Transverse colon (tissue), 4 donors: ENCODE measurements around the gene ACER3. TPM values are rescaled to one million over a fixed set of nuclear protein-coding genes. Genes with fewer than 3 reads are reported as not detected.

Source experiments
- DNase-seq: peaks from one replicate; pipeline ENCODE4 v3.0.0-alpha.2; 2019
- H3K27ac ChIP-seq, 4 donors: fragments of 200-600 bp; sonication (generic); 2 replicates each; pipeline ENCODE4 v1.5.1; 2016 to 2018; ENCODE audit warnings: inconsistent platforms in 4 of 4
- H3K27me3 ChIP-seq: fragments of 200-600 bp; sonication (generic); 2 replicates; pipeline ENCODE4 v1.5.1; 2017; ENCODE audit warnings: inconsistent platforms
- H3K36me3 ChIP-seq, 4 donors: fragments of 200-600 bp; sonication (generic); 2 replicates each; pipeline ENCODE4 v1.5.1; 2017 to 2019; ENCODE audit warnings: inconsistent platforms in 4 of 4
- H3K4me1 ChIP-seq, 4 donors: fragments of 200-600 bp; sonication (generic); 2 replicates each; pipeline ENCODE4 v1.5.1; 2017 to 2020; ENCODE audit warnings: inconsistent platforms in 4 of 4
- H3K4me3 ChIP-seq, 4 donors: fragments of 200-600 bp; sonication (generic); 1 replicate in 1 of 4; 2 replicates in 3 of 4; pipeline versions ENCODE4 v1.5.1 to v1.6.1; 2017 to 2019; ENCODE audit warnings: inconsistent platforms in 4 of 4
- H3K9me3 ChIP-seq, 2 donors: fragments of 200-600 bp; sonication (generic); 2 replicates each; pipeline ENCODE4 v1.5.1; 2017 to 2019; ENCODE audit warnings: inconsistent platforms in 2 of 2
- CTCF ChIP-seq, 5 experiments: fragments of 200-600 bp in 3 of 5; fragments of 450-650 bp in 2 of 5; sonication (generic) in 3 of 5; IDR thresholded peaks; 1 replicate in 2 of 5; 2 replicates in 3 of 5; pipeline ENCODE4 v1.5.1; 2016 to 2017; ENCODE audit warnings: antibody characterized with exemption in 5 of 5, inconsistent platforms in 3 of 5, mild to moderate bottlenecking in 2 of 5, moderate library complexity in 1 of 5
- EP300 ChIP-seq: sonication (generic); formaldehyde crosslinking; IDR thresholded peaks from one replicate; pipeline ENCODE4 v1.6.1; 2017; ENCODE audit warnings: antibody characterized with exemption, low read depth
- POLR2A ChIP-seq: fragments of 450-650 bp; IDR thresholded peaks from one replicate; pipeline ENCODE4 v1.6.1; 2016; ENCODE audit warnings: antibody characterized with exemption, mild to moderate bottlenecking, moderate library complexity
- POLR2AphosphoS5 ChIP-seq, 3 donors: sonication (generic); formaldehyde crosslinking; IDR thresholded peaks; one replicate each; pipeline ENCODE4 v1.6.1; 2016; ENCODE audit warnings: antibody characterized with exemption in 3 of 3
- WGBS, 2 donors: methylation state at CpG; one replicate each; pipeline ENCODE4 v1.1.5; 2018; ENCODE audit warnings: low coverage in 1 of 2; 5-methylcytosine and 5-hydroxymethylcytosine counted together
- in situ Hi-C, 4 donors: fragments of 200-750 bp; cut with MboI; loops; one replicate each; pipeline versions ENCODE4 v1.15.0 to v1.15.1; 2017; ENCODE audit warnings: low sequenced_read_pairs in 3 of 4, low pct_ligation_motif_present in 1 of 4, low pct_unique_long_range_greater_than_20kb in 1 of 4
- intact Hi-C: fragments of 100-400 bp; cut with DNase I; formaldehyde crosslinking; loops from one replicate; pipeline ENCODE4 v1.15.1; 2023; ENCODE audit warnings: low total_unique reads
- total RNA-seq, 4 donors: library from RNA; depleted of rRNA; stranded (reverse); fragments of >200 nt; gene quantifications; one replicate each; pipeline ENCODE4 v1.1.0, GENCODE V29; 2016

The ACER3 gene
- total RNA-seq, 4 donors from 2014 or later: 8.8 to 72.2 (median 29.4) TPM

- intact Hi-C loops: no loop called here
- Histone ChIP-seq H3K27ac (peak overlapping the region; percentile 53 to 82 (median 70)), H3K4me1 (peaks cover 6 to 51% (median 23%) of the 10 kb centered on the region in 4 donors), H3K9me3 (no peaks in the 10 kb centered on the region), H3K27me3 (no peaks in the 10 kb centered on the region), H3K36me3 (no peaks in the 10 kb centered on the region), H3K4me3 (no peak overlapping the region)
- DNase-seq: peak; percentile 77
- in situ Hi-C loops: no loop called here
- TF ChIP-seq POLR2AphosphoS5 (IDR thresholded peaks at IDR 0.05): peak in 1 of 3 donors; percentile 56
- no peak for TF ChIP-seq POLR2A
- TF ChIP-seq CTCF (IDR thresholded peaks at IDR 0.05): no peak
- TF ChIP-seq EP300: no peak
- WGBS, 2 donors: 49 to 53% methylated on average over 2 to 5 of the region's 5 CpGs
Measured at GRCh38 chr11:76835928-76836612, 24.6 kb upstream of the ACER3 start.

GRCh38 chr11:76836613-76837291, 24.0 kb upstream of the ACER3 start:
- Histone ChIP-seq H3K27ac (peak overlapping the region; percentile 53 to 82 (median 70)), H3K9me3 (no peaks in the 10 kb centered on the region), H3K27me3 (no peaks in the 10 kb centered on the region), H3K4me3 (no peak overlapping the region), H3K36me3 (no peaks in the 10 kb centered on the region), H3K4me1 (peaks cover 6 to 48% (median 23%) of the 10 kb centered on the region in 4 donors)
- 10 to 50% methylated on average over 5 to 11 of the region's 11 CpGs for WGBS, 2 donors
- intact Hi-C loops (no loop called here), in situ Hi-C loops (no loop called here)
- DNase-seq: peak; percentile 51
- TF ChIP-seq CTCF (IDR thresholded peaks at IDR 0.05) (no peak), POLR2AphosphoS5 (IDR thresholded peaks at IDR 0.05) (peak in 1 of 3 donors; percentile 30)

GRCh38 chr11:76837696-76838677, 22.7 kb upstream of the ACER3 start:
- intact Hi-C loops: no loop called here
- Histone ChIP-seq H3K27ac (peak overlapping the region in 1 of 4 donors; percentile 52), H3K4me1 (peaks cover 6 to 45% (median 23%) of the 10 kb centered on the region in 4 donors), H3K27me3 (no peaks in the 10 kb centered on the region), H3K36me3 (no peaks in the 10 kb centered on the region), H3K9me3 (no peaks in the 10 kb centered on the region), H3K4me3 (no peak overlapping the region)
- TF ChIP-seq POLR2AphosphoS5 (IDR thresholded peaks at IDR 0.05): no peak
- TF ChIP-seq CTCF (IDR thresholded peaks at IDR 0.05): no peak
- TF ChIP-seq EP300: no peak
- TF ChIP-seq POLR2A: no peak
- DNase-seq: no peak
- in situ Hi-C loops: no loop called here
- 71% methylated on average over 7 of the region's 7 CpGs; no CpG with 5 or more reads in 1 of the 2 donors for WGBS, 2 donors

GRCh38 chr11:76838678-76839068, 22.0 kb upstream of the ACER3 start:
- intact Hi-C loops: no loop called here
- Histone ChIP-seq H3K4me3 (no peak overlapping the region), H3K36me3 (no peaks in the 10 kb centered on the region), H3K27me3 (no peaks in the 10 kb centered on the region), H3K9me3 (no peaks in the 10 kb centered on the region), H3K4me1 (peaks cover 6 to 45% (median 23%) of the 10 kb centered on the region in 4 donors), H3K27ac (peak overlapping the region in 3 of 4 donors; percentile 35 to 52 (median 50))
- DNase-seq: no peak
- in situ Hi-C loops: no loop called here
- 84 to 100% methylated on average over 1 to 3 of the region's 3 CpGs for WGBS, 2 donors
- TF ChIP-seq EP300: no peak
- TF ChIP-seq POLR2AphosphoS5 (IDR thresholded peaks at IDR 0.05): no peak
- TF ChIP-seq CTCF (IDR thresholded peaks at IDR 0.05): no peak
- TF ChIP-seq POLR2A: no peak
